ENCODE data around the gene NTHL1.

DNA sequence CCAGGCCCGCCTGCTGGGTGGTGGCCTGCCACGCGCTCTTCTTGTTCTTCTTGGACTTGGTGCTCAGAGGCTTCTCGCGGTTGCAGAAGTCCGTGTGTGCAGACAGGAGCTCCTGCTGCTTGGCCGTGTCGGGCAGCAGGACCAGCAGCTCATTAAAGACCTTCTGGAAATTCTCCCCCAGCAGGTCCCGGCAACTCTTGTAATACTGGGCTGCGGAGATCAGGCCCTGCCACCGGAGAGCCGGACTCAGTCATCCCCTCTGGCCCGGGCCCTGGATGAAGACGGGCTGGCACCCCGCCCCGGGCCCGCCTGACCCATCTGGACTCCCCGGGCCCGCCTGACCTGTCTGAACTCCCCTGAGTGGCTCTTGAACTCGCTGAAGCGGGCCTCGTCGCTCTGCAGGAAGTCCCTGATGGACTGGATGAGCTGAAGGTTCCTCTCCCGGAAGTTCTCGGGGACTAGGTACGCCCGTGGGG is 49.2 kb downstream of the NTHL1 start:
- TF ChIP-seq, protein P1, sequence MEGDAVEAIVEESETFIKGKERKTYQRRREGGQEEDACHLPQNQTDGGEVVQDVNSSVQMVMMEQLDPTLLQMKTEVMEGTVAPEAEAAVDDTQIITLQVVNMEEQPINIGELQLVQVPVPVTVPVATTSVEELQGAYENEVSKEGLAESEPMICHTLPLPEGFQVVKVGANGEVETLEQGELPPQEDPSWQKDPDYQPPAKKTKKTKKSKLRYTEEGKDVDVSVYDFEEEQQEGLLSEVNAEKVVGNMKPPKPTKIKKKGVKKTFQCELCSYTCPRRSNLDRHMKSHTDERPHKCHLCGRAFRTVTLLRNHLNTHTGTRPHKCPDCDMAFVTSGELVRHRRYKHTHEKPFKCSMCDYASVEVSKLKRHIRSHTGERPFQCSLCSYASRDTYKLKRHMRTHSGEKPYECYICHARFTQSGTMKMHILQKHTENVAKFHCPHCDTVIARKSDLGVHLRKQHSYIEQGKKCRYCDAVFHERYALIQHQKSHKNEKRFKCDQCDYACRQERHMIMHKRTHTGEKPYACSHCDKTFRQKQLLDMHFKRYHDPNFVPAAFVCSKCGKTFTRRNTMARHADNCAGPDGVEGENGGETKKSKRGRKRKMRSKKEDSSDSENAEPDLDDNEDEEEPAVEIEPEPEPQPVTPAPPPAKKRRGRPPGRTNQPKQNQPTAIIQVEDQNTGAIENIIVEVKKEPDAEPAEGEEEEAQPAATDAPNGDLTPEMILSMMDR (IDR thresholded peaks at IDR 0.05), result no peak
- TF ChIP-seq POLR2AphosphoS5 (IDR thresholded peaks at IDR 0.05; ENCODE audit: low read depth, low read length), result no peak
- TF ChIP-seq, protein P2, sequence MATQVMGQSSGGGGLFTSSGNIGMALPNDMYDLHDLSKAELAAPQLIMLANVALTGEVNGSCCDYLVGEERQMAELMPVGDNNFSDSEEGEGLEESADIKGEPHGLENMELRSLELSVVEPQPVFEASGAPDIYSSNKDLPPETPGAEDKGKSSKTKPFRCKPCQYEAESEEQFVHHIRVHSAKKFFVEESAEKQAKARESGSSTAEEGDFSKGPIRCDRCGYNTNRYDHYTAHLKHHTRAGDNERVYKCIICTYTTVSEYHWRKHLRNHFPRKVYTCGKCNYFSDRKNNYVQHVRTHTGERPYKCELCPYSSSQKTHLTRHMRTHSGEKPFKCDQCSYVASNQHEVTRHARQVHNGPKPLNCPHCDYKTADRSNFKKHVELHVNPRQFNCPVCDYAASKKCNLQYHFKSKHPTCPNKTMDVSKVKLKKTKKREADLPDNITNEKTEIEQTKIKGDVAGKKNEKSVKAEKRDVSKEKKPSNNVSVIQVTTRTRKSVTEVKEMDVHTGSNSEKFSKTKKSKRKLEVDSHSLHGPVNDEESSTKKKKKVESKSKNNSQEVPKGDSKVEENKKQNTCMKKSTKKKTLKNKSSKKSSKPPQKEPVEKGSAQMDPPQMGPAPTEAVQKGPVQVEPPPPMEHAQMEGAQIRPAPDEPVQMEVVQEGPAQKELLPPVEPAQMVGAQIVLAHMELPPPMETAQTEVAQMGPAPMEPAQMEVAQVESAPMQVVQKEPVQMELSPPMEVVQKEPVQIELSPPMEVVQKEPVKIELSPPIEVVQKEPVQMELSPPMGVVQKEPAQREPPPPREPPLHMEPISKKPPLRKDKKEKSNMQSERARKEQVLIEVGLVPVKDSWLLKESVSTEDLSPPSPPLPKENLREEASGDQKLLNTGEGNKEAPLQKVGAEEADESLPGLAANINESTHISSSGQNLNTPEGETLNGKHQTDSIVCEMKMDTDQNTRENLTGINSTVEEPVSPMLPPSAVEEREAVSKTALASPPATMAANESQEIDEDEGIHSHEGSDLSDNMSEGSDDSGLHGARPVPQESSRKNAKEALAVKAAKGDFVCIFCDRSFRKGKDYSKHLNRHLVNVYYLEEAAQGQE (IDR thresholded peaks at IDR 0.05; ENCODE audit: insufficient read depth in 1 of 2, low read depth in 2 of 2, low read length in 1 of 2), result no peak
- TF ChIP-seq TCF7L2 (IDR thresholded peaks at IDR 0.05; ENCODE audit: low read depth, low read length), result no peak
